HT-29 (cell line): Measurements from ENCODE around the gene FBLN1. TPM values are rescaled to one million over a fixed set of nuclear protein-coding genes. Genes with fewer than 3 reads are reported as not detected.
A peak's percentile ranks its signal among the peaks of the same experiment; 100 is the strongest.
"Not testable (repeated sequence)": the region's sequence is repeated elsewhere in the genome, so short reads cannot be mapped to it uniquely, and the experiment has no call there.

Source experiments
- DNase-seq: peaks from one replicate; pipeline ENCODE4 v3.0.0-alpha.2; 2015; ENCODE audit warnings: low spot score
- total RNA-seq: library from RNA; depleted of rRNA; stranded (reverse); fragments of >200 nt; shearing (Covaris generic); gene quantifications from 2 replicates; pipeline ENCODE4 v1.2.3, GENCODE V29; 2014

The FBLN1 gene
- total RNA-seq, 1 experiment from 2014 or later = 0.43 TPM

GRCh38 chr22:45546333-45547015, 43.8 kb downstream of the FBLN1 start:
- no peak for DNase-seq

GRCh38 chr22:45547016-45547345, 44.3 kb downstream of the FBLN1 start:
- no peak for DNase-seq

DNA sequence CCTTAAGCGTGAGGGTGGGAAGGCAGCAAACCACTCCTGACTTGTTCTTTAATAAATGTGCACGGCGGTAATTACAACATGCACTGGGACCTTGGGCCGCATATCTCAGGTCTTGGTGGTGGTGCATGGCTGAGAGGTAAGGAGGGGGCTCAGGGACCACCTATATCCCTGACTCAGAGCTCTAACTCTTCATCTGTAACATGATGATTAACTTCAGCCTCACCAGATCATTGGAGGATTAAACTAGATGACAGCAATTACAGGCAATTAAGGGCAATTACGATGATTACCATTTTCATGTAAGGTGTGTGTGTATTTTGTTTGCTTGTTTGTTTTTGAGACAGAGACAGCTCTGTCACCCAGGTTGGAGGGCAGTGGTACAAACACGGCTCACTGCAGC, 45.0 kb downstream of the FBLN1 start:
- no peak for DNase-seq

- DNase-seq = no peak
These were observed 45.7 kb downstream of the FBLN1 start for GRCh38 chr22:45548247-45548840.

DNA sequence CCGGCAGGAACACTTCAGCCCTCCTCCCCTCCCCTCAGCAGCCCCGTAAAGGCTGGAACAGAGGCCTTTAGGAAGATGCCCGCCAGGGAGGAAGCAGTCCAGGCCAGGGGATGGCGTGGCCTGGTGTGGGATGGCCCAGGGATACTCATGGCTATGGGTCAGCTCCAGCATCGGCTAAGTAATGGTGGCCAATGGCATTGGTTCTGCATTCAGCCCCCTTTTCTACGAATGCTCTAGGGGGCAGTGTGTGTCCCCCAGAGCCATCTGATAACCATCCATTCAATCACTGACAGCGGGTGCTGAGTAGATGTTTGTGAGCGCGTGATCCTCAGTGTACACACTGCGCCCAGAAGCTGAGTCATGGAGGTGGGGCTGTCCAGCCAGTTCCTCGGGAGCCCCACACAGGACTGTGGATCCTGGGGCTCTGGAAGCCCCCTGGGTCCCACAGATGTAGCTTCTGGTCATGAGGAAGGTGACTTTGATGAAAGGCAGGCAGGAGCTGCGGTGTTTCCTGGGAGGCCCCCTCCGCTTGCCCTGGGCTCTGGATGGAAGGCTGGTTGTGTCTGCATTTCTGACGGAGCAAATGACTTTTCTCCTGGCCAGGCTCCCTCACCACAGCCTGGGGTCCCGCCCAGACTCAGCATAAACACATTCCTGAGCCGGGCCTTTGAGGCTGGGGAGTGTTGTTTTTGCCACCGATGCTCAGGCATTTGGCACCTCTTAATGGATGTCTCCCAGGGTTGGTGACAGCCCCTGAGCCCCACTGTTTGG, 46.5 kb downstream of the FBLN1 start:
- DNase-seq = peak; percentile 87

GRCh38 chr22:45549762-45550378, 47.2 kb downstream of the FBLN1 start:
- DNase-seq = no peak

- DNase-seq = no peak
These were observed 47.7 kb downstream of the FBLN1 start for GRCh38 chr22:45550416-45550815.

DNA sequence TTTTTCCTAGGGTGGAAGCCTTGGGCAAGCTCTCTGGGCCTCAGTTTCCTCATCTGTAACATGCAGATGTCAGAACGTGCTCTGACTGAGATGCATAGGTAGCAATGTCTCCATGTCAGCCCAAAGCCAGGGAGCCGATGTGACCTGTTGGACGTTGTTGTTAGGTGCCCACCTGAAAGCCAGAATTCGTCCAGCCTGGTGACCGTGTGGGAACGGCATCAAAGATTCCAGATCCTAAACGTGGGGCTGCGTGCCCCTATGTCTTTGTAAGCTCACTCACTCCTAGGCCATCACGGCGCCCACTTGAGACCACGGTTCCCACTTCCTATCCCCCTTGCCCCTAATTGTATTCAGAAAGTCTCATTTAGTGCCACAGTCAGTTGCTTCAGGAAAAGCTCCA, 48.2 kb downstream of the FBLN1 start:
- no peak for DNase-seq

GRCh38 chr22:45551310-45552016, 48.8 kb downstream of the FBLN1 start:
- DNase-seq = no peak

GRCh38 chr22:45552017-45552411, 49.3 kb downstream of the FBLN1 start:
- DNase-seq = no peak

DNA sequence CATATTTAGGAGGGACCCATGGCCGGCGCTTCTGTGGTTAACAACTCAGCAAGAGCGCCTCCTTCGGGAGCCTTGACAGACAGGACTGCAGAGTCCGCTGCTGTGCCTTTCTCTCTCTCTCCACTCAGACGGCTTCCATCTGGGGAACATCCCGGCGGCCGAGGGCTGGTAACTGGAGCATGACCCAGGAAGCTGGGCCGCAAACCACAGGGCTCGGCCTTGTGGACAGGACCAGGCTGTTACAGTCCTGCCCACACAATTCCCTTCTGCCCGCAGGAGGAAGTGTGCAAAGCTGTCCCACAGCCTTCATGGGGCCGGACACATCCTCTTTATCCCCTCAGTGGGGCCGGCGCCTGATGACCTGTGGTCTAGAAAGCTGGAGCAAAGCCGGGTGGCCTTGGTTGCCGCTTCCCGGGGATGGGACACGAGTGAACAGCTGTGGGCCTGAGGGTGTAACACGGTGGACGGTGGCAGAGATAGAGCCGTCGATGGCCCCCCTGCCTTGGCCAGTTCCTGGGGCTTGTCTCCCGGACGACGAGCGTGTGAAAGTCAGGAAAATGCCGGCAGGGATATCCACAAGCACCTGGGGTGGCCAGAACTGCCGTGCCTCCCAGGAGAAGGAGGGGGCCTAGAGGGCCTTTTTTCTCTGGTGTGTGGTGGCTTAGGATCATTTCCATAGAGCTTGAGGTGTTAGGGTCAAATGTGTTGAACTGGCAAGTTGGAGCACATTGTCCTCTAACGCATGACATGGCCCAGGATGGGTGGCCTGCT, 50.1 kb downstream of the FBLN1 start:
- DNase-seq = peak; percentile 63

- DNase-seq = peak; percentile 77
These were observed 50.8 kb downstream of the FBLN1 start for GRCh38 chr22:45553351-45554039.

GRCh38 chr22:45554040-45554406, 51.3 kb downstream of the FBLN1 start:
- DNase-seq = no peak

DNA sequence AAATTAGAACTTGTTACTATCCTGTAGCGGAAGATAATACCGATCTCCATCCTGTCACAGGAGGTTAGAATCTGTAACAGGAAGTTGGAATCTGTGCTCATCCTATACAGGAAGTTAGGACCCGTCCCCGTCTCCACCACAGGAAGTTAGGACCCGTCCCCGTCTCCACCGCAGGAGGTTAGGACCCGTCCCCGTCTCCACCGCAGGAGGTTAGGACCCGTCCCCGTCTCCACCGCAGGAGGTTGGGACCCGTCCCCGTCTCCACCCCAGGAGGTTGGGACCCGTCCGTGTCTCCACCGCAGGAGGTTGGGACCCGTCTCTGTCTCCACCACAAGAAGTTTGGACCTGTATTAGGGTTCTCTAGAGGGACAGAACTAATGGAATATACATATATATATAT, 52.2 kb downstream of the FBLN1 start:
- no peak for DNase-seq

GRCh38 chr22:45557926-45558325, 55.2 kb downstream of the FBLN1 start:
- not testable (repeated sequence) for DNase-seq

DNA sequence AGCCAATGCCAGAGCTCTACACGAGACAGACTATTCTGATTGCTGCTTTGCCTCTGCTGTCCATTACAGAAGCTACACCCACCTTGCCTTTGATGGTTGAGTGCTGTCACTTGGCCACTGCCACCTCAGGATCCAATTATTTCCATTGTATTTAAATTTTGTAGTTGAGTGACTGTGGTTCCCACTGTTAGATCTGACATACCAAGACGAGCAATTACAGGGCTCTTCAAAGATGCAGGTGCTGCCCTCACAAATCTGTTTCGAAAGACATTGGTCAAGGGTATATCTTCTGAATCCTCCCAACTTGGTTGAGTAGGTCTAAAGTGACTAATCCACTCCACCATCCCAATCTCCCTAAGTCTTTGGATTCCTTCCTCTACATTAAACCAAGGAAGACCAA, 57.4 kb downstream of the FBLN1 start:
- not testable (repeated sequence) for DNase-seq

- DNase-seq = not testable (repeated sequence)
These were observed 58.1 kb downstream of the FBLN1 start for GRCh38 chr22:45560761-45561160.

- DNase-seq = no peak
These were observed 59.4 kb downstream of the FBLN1 start for GRCh38 chr22:45562102-45562501.

- no peak for DNase-seq
These were observed 60.1 kb downstream of the FBLN1 start for GRCh38 chr22:45562537-45563361.
